Measurements from ENCODE around the gene SENP6. TPM values are rescaled to one million over a fixed set of nuclear protein-coding genes. Genes with fewer than 3 reads are reported as not detected.

The SENP6 gene
- total and polyA plus RNA-seq, 2 donors from 2014 or later: 28.8 to 99.3 TPM

GRCh38 chr6:75609639-75610590 lies 8.2 kb downstream of the SENP6 start:
- Histone ChIP-seq H3K9ac (ENCODE audit: low read length in 3 of 3) (no peak overlapping the region), H3K36me3 (ENCODE audit: control insufficient read depth in 2 of 3, insufficient read depth in 3 of 3, low read length in 3 of 3) (no peaks in the 10 kb centered on the region), H3K4me1 (ENCODE audit: control insufficient read depth in 2 of 3, insufficient read depth in 2 of 3, low read depth in 1 of 3, low read length in 3 of 3) (peaks cover 0 to 15% (median 11%) of the 10 kb centered on the region in 3 donors), H3K27me3 (ENCODE audit: control insufficient read depth, insufficient read depth, low read length) (no peaks in the 10 kb centered on the region), H3K9me3 (ENCODE audit: control insufficient read depth in 2 of 3, insufficient read depth in 1 of 3, low read length in 3 of 3) (no peaks in the 10 kb centered on the region), H3K27ac (ENCODE audit: low read depth in 2 of 2, low read length in 2 of 2) (no peak overlapping the region), H3K4me3 (ENCODE audit: low read length in 3 of 3) (no peak overlapping the region)
- FAIRE-seq: no peak
- intact Hi-C loops (cut with DNase I): no loop called here
- no peak for TF ChIP-seq CTCF (IDR thresholded peaks at IDR 0.05; ENCODE audit: borderline replicate concordance, extremely low read depth, insufficient read depth)
- no peak for DNase-seq

GRCh38 chr6:75611011-75611701 lies 9.5 kb downstream of the SENP6 start:
- peak in 2 of 5 donors; percentile 30 to 40 for DNase-seq
- no peaks in the 10 kb centered on the region for H3K9me3 ChIP-seq (ENCODE audit: control insufficient read depth in 2 of 3, insufficient read depth in 1 of 3, low read length in 3 of 3)
- no peaks in the 10 kb centered on the region for H3K36me3 ChIP-seq (ENCODE audit: control insufficient read depth in 2 of 3, insufficient read depth in 3 of 3, low read length in 3 of 3)
- no peak overlapping the region for H3K27ac ChIP-seq (ENCODE audit: low read depth in 2 of 2, low read length in 2 of 2)
- FAIRE-seq: no peak
- no peak overlapping the region for H3K4me3 ChIP-seq (ENCODE audit: low read length in 3 of 3)
- no peak overlapping the region for H3K9ac ChIP-seq (ENCODE audit: low read length in 3 of 3)
- no peak for TF ChIP-seq CTCF (IDR thresholded peaks at IDR 0.05; ENCODE audit: borderline replicate concordance, extremely low read depth, insufficient read depth)
- intact Hi-C loops (cut with DNase I): no loop called here
- no peaks in the 10 kb centered on the region for H3K27me3 ChIP-seq (ENCODE audit: control insufficient read depth, insufficient read depth, low read length)
- H3K4me1 ChIP-seq (ENCODE audit: control insufficient read depth in 2 of 3, insufficient read depth in 2 of 3, low read depth in 1 of 3, low read length in 3 of 3): peaks cover 0 to 21% (median 11%) of the 10 kb centered on the region in 3 donors

GRCh38 chr6:75611702-75612375 lies 10.2 kb downstream of the SENP6 start:
- DNase-seq (no peak), FAIRE-seq (no peak)
- H3K27ac ChIP-seq (ENCODE audit: low read depth in 2 of 2, low read length in 2 of 2): no peak overlapping the region
- H3K9me3 ChIP-seq (ENCODE audit: control insufficient read depth in 2 of 3, insufficient read depth in 1 of 3, low read length in 3 of 3): no peaks in the 10 kb centered on the region
- no peaks in the 10 kb centered on the region for H3K27me3 ChIP-seq (ENCODE audit: control insufficient read depth, insufficient read depth, low read length)
- no peak for TF ChIP-seq CTCF (IDR thresholded peaks at IDR 0.05; ENCODE audit: borderline replicate concordance, extremely low read depth, insufficient read depth)
- intact Hi-C loops (cut with DNase I): no loop called here
- H3K9ac ChIP-seq (ENCODE audit: low read length in 3 of 3): no peak overlapping the region
- no peaks in the 10 kb centered on the region for H3K36me3 ChIP-seq (ENCODE audit: control insufficient read depth in 2 of 3, insufficient read depth in 3 of 3, low read length in 3 of 3)
- H3K4me1 ChIP-seq (ENCODE audit: control insufficient read depth in 2 of 3, insufficient read depth in 2 of 3, low read depth in 1 of 3, low read length in 3 of 3): peaks cover 0 to 21% (median 11%) of the 10 kb centered on the region in 3 donors
- no peak overlapping the region for H3K4me3 ChIP-seq (ENCODE audit: low read length in 3 of 3)

Data from kidney (tissue), 14 donors.